OCI-LY7 (cell line): ENCODE measurements around the gene VWA8. TPM values are rescaled to one million over a fixed set of nuclear protein-coding genes. Genes with fewer than 3 reads are reported as not detected.

Experiments used
- BruUV-seq: library from RNA; stranded (reverse); fragments of 400-500 nt; replicated peaks from 2 replicates; lab custom pipeline; 2021; lab: Mats Ljungman, UMichigan
- CTCF ChIA-PET: fragments of 300-600 bp; sonication (Branson Sonifier 250); formaldehyde crosslinking; loops from one replicate; lab custom pipeline; 2022; ENCODE audit warnings: antibody characterized with exemption; ENCODE audit not compliant: unreplicated experiment; lab: Charles Lee
- POLR2A ChIA-PET: fragments of 300-600 bp; sonication (Branson Sonifier 250); formaldehyde crosslinking; loops from one replicate; lab custom pipeline; 2022; ENCODE audit warnings: antibody characterized with exemption; lab: Charles Lee
- DNase-seq: peaks from one replicate; pipeline ENCODE4 v3.0.0-alpha.2; 2015; ENCODE audit warnings: low spot score
- H2AFZ ChIP-seq: fragments of 200-600 bp; sonication (generic), shearing (Covaris generic); 2 replicates; pipeline ENCODE4 v1.6.1; 2014; ENCODE audit warnings: mild to moderate bottlenecking, antibody characterized with exemption, low read length, moderate library complexity
- H3K27ac ChIP-seq: fragments of 200-600 bp; sonication (generic); 2 replicates; pipeline ENCODE4 v1.5.1; 2014; ENCODE audit warnings: mixed run types, low read depth, mild to moderate bottlenecking, moderate library complexity, low read length, inconsistent platforms; ENCODE audit not compliant: poor library complexity, severe bottlenecking
- H3K36me3 ChIP-seq: fragments of 200-600 bp; sonication (generic); 2 replicates; pipeline ENCODE4 v1.6.1; 2014; ENCODE audit warnings: mild to moderate bottlenecking, antibody characterized with exemption, low read length, moderate library complexity, mixed read lengths; ENCODE audit not compliant: insufficient read depth
- H3K4me1 ChIP-seq: fragments of 200-600 bp; sonication (generic); 2 replicates; pipeline ENCODE4 v1.5.1; 2014; ENCODE audit warnings: mild to moderate bottlenecking, low read length; ENCODE audit not compliant: insufficient read depth, poor library complexity, severe bottlenecking
- H3K4me2 ChIP-seq: fragments of 200-600 bp; sonication (generic); 2 replicates; pipeline ENCODE4 v1.6.1; 2014; ENCODE audit warnings: mild to moderate bottlenecking, low read length
- H3K4me3 ChIP-seq: fragments of 200-600 bp; sonication (generic); 2 replicates; pipeline ENCODE4 v1.5.1; 2014; ENCODE audit warnings: mild to moderate bottlenecking, low read depth, low read length; ENCODE audit not compliant: poor library complexity, severe bottlenecking
- H3K79me2 ChIP-seq: fragments of 200-600 bp; sonication (generic); 2 replicates; pipeline ENCODE4 v1.6.1; 2016; ENCODE audit warnings: low read depth, mild to moderate bottlenecking, low read length, moderate library complexity, mixed read lengths; ENCODE audit not compliant: insufficient read depth
- H3K9me2 ChIP-seq: fragments of 200-600 bp; sonication (generic); 2 replicates; pipeline ENCODE4 v1.6.1; 2016; ENCODE audit warnings: mild to moderate bottlenecking, low read length, mixed read lengths; ENCODE audit not compliant: insufficient read depth
- H3K9me3 ChIP-seq: fragments of 200-600 bp; sonication (generic); 2 replicates; pipeline ENCODE4 v1.6.1; 2014; ENCODE audit warnings: mild to moderate bottlenecking, mixed run types, low read length, mixed read lengths
- H4K20me1 ChIP-seq: fragments of 200-600 bp; sonication (generic); 2 replicates; pipeline ENCODE4 v1.6.1; 2014; ENCODE audit warnings: mild to moderate bottlenecking, antibody characterized with exemption, low read length, moderate library complexity, mixed read lengths; ENCODE audit not compliant: insufficient read depth
- CTCF ChIP-seq: fragments of 200-600 bp; sonication (generic); conservative IDR thresholded peaks from 2 replicates; pipeline ENCODE4 v1.5.1; 2014; ENCODE audit warnings: mild to moderate bottlenecking, antibody characterized with exemption, low read length, moderate library complexity, mixed read lengths
- EZH2phosphoT487 ChIP-seq: fragments of 200-600 bp; sonication (generic); IDR thresholded peaks from 2 replicates; pipeline ENCODE4 v1.6.1; 2018; ENCODE audit warnings: low read depth, borderline replicate concordance, mild to moderate bottlenecking, mixed run types, antibody characterized with exemption, low read length, moderate library complexity, mixed read lengths
- intact Hi-C: fragments of 100-400 bp; cut with micrococcal nuclease; formaldehyde crosslinking; loops from one replicate; pipeline ENCODE4 v1.10.0; 2022; ENCODE audit not compliant: unreplicated experiment
- total RNA-seq, 2 experiments: library from RNA; depleted of rRNA in 1 of 2; stranded (reverse); fragments of >200 nt in 1 of 2; shearing (Covaris generic) in 1 of 2; gene quantifications; 2 replicates each; pipeline ENCODE4 v1.2.3, GENCODE V29; 2014 to 2022

The VWA8 gene
- total RNA-seq, 2 experiments from 2014 or later = 26.4 to 31.5 TPM

- Histone ChIP-seq H3K4me1 (no peaks in the 10 kb centered on the region), H3K79me2 (no peaks in the 10 kb centered on the region), H4K20me1 (no peaks in the 10 kb centered on the region), H2AFZ (no peak overlapping the region), H3K9me3 (no peaks in the 10 kb centered on the region), H3K4me2 (no peak overlapping the region), H3K9me2 (no peaks in the 10 kb centered on the region), H3K27ac (no peak overlapping the region), H3K4me3 (no peak overlapping the region), H3K36me3 (no peaks in the 10 kb centered on the region)
- no peak for DNase-seq
- intact Hi-C loops = no loop called here
- ChIA-PET CTCF (no interaction called here), POLR2A (no interaction called here)
- BruUV-seq = no TSS peak
- no peak for TF ChIP-seq EZH2phosphoT487
- TF ChIP-seq CTCF = no peak
Measured at GRCh38 chr13:41791056-41791455, 169.9 kb downstream of the VWA8 start.

DNA sequence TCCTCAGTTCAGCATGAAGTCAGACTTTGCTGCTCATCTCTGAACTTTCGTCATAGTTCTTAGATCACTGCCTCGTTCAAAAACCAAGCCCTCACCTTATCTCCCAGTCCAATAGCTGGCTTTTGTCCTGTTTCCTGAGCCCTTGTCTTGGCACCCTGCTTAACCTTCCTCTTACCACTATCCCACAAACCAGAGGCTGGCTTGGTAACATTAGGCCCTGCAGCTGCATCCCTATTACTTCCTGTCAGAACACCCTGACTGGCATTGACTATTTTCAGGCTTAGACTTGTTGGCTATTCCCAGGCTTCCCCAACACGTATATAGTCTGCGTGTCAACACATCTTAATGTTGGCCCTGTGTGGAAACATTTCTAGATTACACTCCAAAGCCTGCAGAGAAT, 172.4 kb downstream of the VWA8 start:
- intact Hi-C loops = no loop called here
- BruUV-seq = no TSS peak
- H3K27ac ChIP-seq = no peak overlapping the region
- TF ChIP-seq EZH2phosphoT487 (no peak), CTCF (no peak)
- H4K20me1 ChIP-seq = no peaks in the 10 kb centered on the region
- ChIA-PET CTCF (no interaction called here), POLR2A (interaction anchor here (1.3 kb wide), 1 partner anchor 13 kb away, joined by 4 read pairs; no protein-coding TSS in a partner anchor)
- no peaks in the 10 kb centered on the region for H3K9me3 ChIP-seq
- H2AFZ ChIP-seq = no peak overlapping the region
- H3K79me2 ChIP-seq = no peaks in the 10 kb centered on the region
- no peak overlapping the region for H3K4me3 ChIP-seq
- no peaks in the 10 kb centered on the region for H3K4me1 ChIP-seq
- H3K9me2 ChIP-seq = no peaks in the 10 kb centered on the region
- no peaks in the 10 kb centered on the region for H3K36me3 ChIP-seq
- DNase-seq = no peak
- no peak overlapping the region for H3K4me2 ChIP-seq

DNA sequence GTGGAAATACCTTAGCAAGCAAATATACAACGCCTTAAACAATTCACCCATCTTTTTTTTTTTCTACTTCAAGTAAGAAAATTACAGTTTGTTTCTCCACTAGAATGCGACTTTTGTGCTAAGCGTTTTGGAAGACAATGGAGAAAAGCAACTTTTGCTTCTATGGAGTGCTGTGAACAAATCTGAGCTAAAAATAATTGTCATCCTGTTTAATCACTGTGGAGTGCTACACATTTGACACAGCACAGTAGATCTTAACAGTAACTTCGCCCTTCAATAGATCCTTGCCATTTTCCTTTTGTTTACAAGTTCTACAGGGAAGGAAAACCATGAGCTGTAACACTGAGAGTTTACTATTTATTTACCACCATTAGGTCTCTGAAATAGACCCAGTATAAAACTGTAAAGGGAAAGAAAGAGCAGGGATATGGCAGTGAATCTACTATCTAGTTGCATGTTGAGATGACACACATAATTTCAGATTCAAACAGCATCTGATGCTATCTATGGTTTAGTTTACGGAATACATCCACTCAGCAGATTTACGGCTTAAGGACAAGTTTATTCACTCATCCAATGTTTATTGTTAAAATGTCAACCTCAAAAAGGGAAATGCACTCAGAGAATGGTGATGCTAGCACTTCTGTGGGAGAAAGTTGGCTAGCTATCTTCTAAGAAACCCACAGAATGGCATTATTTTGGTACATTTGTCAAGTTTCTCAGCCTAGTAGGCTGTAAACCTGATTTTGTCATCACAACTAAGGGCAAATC, 175.3 kb downstream of the VWA8 start:
- Histone ChIP-seq H3K9me2 (no peaks in the 10 kb centered on the region), H4K20me1 (no peaks in the 10 kb centered on the region), H2AFZ (no peak overlapping the region), H3K36me3 (0 out of 2 replicates have a peak, but pooled peaks cover 4% of the 10 kb centered on the region), H3K4me1 (no peaks in the 10 kb centered on the region), H3K27ac (no peak overlapping the region), H3K4me3 (no peak overlapping the region), H3K79me2 (no peaks in the 10 kb centered on the region), H3K4me2 (no peak overlapping the region), H3K9me3 (no peaks in the 10 kb centered on the region)
- ChIA-PET POLR2A (interaction anchor here (0.6 to 1.4 kb wide), 6 partner anchors 9 to 539 kb away, joined by 3 to 5 read pairs (median 3); no protein-coding TSS in a partner anchor), CTCF (interaction anchor here (0.5 kb wide), 1 partner anchor 56 kb away, joined by 3 read pairs; no protein-coding TSS in a partner anchor)
- TF ChIP-seq CTCF = no peak
- TF ChIP-seq EZH2phosphoT487 = no peak
- no peak for DNase-seq
- no TSS peak for BruUV-seq
- intact Hi-C loops = no loop called here
